ENCODE data around the gene ILF2.

ILF2 gene

DNA sequence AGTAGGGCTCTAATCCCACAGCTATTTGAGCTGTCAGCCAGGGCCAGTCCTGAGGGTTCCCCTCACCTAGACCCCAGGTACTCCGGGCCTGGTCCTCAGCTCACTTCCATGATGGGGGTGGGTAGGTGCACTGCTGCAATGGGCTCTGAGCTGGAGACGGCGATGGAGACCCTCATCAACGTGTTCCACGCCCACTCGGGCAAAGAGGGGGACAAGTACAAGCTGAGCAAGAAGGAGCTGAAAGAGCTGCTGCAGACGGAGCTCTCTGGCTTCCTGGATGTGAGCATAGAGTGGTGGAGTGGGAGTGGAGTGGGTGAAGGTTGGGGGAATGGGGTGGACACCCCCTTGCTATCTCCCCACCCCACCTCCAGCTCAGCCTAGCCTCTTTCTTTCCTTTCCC lies 40.4 kb downstream of the ILF2 start:
- peaks cover 9% of the 10 kb centered on the region for H3K4me1 ChIP-seq (ENCODE audit: control insufficient read depth, insufficient read depth, low read length)
- H3K9me3 ChIP-seq (ENCODE audit: control insufficient read depth, insufficient read depth, low read length), result no peaks in the 10 kb centered on the region
- no peaks in the 10 kb centered on the region for H3K27me3 ChIP-seq (ENCODE audit: control insufficient read depth, insufficient read depth, low read length)
- H3K36me3 ChIP-seq (ENCODE audit: control insufficient read depth, insufficient read depth, low read length), result no peaks in the 10 kb centered on the region
- no peak overlapping the region for H3K4me3 ChIP-seq (ENCODE audit: low read depth, low read length)
- no peak overlapping the region for H3K9ac ChIP-seq (ENCODE audit: low read depth, low read length)

- H3K9me3 ChIP-seq (ENCODE audit: control insufficient read depth, insufficient read depth, low read length), result no peaks in the 10 kb centered on the region
- H3K36me3 ChIP-seq (ENCODE audit: control insufficient read depth, insufficient read depth, low read length), result no peaks in the 10 kb centered on the region
- no peaks in the 10 kb centered on the region for H3K27me3 ChIP-seq (ENCODE audit: control insufficient read depth, insufficient read depth, low read length)
- H3K9ac ChIP-seq (ENCODE audit: low read depth, low read length), result no peak overlapping the region
- H3K4me1 ChIP-seq (ENCODE audit: control insufficient read depth, insufficient read depth, low read length), result peaks cover 9% of the 10 kb centered on the region
- no peak overlapping the region for H3K4me3 ChIP-seq (ENCODE audit: low read depth, low read length)
Measured at GRCh38 chr1:153629971-153630370, 40.8 kb downstream of the ILF2 start.

DNA sequence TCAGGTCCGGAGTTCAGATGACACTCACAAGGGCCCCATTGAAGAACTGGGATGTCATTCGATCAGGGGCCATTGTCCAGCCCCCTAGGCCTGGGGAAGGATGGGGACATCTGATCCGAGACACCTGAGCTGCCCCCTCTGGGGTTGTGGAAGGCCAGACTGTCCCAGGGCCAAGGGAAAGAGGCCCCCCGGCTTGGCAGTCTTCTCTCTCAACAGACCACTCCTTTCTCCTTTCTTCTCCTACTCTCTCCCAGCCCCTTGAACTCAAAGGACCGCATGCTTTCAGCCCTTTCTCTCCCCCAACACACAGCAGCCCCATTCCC lies 41.5 kb downstream of the ILF2 start:
- Histone ChIP-seq H3K4me3 (ENCODE audit: low read depth, low read length) (no peak overlapping the region), H3K36me3 (ENCODE audit: control insufficient read depth, insufficient read depth, low read length) (no peaks in the 10 kb centered on the region), H3K27me3 (ENCODE audit: control insufficient read depth, insufficient read depth, low read length) (no peaks in the 10 kb centered on the region), H3K4me1 (ENCODE audit: control insufficient read depth, insufficient read depth, low read length) (peaks cover 9% of the 10 kb centered on the region), H3K9ac (ENCODE audit: low read depth, low read length) (no peak overlapping the region), H3K9me3 (ENCODE audit: control insufficient read depth, insufficient read depth, low read length) (no peaks in the 10 kb centered on the region)

DNA sequence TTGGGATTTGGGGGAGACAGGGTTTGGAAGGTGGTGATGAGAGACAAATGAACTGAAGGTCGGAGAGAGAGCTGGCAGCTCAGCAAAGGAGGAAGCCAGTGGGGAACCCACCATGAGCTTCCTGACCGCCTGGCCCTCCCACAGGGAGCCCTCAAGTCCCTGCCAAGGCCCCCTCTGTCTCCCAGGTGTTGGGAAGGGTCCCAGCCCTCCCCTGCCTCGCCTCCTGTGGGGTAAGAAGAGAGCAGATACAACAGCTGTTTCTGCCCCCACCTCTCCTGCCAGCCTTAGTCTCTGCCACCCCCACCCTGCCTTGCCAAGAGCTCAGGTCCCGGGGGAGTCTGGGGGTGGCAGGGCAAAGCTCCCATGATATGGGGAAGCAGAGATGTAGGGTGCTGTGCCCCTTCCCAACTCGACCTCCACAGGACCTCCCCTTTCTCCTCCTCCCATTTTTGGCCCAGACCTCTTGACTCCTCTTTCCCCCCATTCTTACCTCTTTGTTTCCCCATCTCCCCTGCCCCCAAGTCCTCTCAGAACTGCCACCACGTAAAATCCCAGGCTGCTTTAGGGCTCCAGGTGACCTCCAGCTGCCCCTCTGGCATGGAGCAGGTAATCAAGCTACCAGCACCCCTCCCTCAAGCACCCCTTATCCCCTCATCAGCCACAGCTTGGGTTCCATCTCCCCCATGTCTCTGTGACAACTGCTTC lies 42.0 kb downstream of the ILF2 start:
- peaks cover 9% of the 10 kb centered on the region for H3K4me1 ChIP-seq (ENCODE audit: control insufficient read depth, insufficient read depth, low read length)
- no peak overlapping the region for H3K4me3 ChIP-seq (ENCODE audit: low read depth, low read length)
- peak overlapping the region; percentile 24 for H3K9ac ChIP-seq (ENCODE audit: low read depth, low read length)
- H3K36me3 ChIP-seq (ENCODE audit: control insufficient read depth, insufficient read depth, low read length), result no peaks in the 10 kb centered on the region
- no peaks in the 10 kb centered on the region for H3K9me3 ChIP-seq (ENCODE audit: control insufficient read depth, insufficient read depth, low read length)
- H3K27me3 ChIP-seq (ENCODE audit: control insufficient read depth, insufficient read depth, low read length), result no peaks in the 10 kb centered on the region

GRCh38 chr1:153627715-153628626 lies 42.8 kb downstream of the ILF2 start, which contains the start of gene S100A1:
Gene S100A1 (plus strand): TSS chr1:153628434. CDS start chr1:153630522, 2,088 bp downstream.
- Histone ChIP-seq H3K4me3 (ENCODE audit: low read depth, low read length) (peak within 1 kb of the TSS; percentile 82), H3K9ac (ENCODE audit: low read depth, low read length) (peak within 1 kb of the TSS; percentile 85)

GRCh38 chr1:153626904-153627714 lies 43.7 kb downstream of the ILF2 start, which contains the start of gene S100A13:
Gene S100A13 (minus strand): TSS chr1:153627505. CDS start chr1:153626472, 1,033 bp downstream.
- Histone ChIP-seq H3K9ac (ENCODE audit: low read depth, low read length) (peak within 1 kb of the TSS; percentile 85), H3K36me3 (ENCODE audit: control insufficient read depth, insufficient read depth, low read length) (no peaks in the 10 kb centered on the region), H3K4me3 (ENCODE audit: low read depth, low read length) (peak within 1 kb of the TSS; percentile 82), H3K4me1 (ENCODE audit: control insufficient read depth, insufficient read depth, low read length) (peaks cover 11% of the 10 kb centered on the region), H3K27me3 (ENCODE audit: control insufficient read depth, insufficient read depth, low read length) (no peaks in the 10 kb centered on the region), H3K9me3 (ENCODE audit: control insufficient read depth, insufficient read depth, low read length) (no peaks in the 10 kb centered on the region)

More at GRCh38 chr1:153627715-153628626, 42.8 kb downstream of the ILF2 start, which contains the start of gene S100A1:
- no peaks in the 10 kb centered on the region for H3K27me3 ChIP-seq (ENCODE audit: control insufficient read depth, insufficient read depth, low read length)
- H3K4me1 ChIP-seq (ENCODE audit: control insufficient read depth, insufficient read depth, low read length), result peaks cover 11% of the 10 kb centered on the region
- no peaks in the 10 kb centered on the region for H3K36me3 ChIP-seq (ENCODE audit: control insufficient read depth, insufficient read depth, low read length)
- H3K9me3 ChIP-seq (ENCODE audit: control insufficient read depth, insufficient read depth, low read length), result no peaks in the 10 kb centered on the region

GRCh38 chr1:153626477-153626903 lies 44.3 kb downstream of the ILF2 start:
- Histone ChIP-seq H3K9me3 (ENCODE audit: control insufficient read depth, insufficient read depth, low read length) (no peaks in the 10 kb centered on the region), H3K9ac (ENCODE audit: low read depth, low read length) (peak overlapping the region; percentile 85), H3K36me3 (ENCODE audit: control insufficient read depth, insufficient read depth, low read length) (no peaks in the 10 kb centered on the region), H3K4me1 (ENCODE audit: control insufficient read depth, insufficient read depth, low read length) (peaks cover 11% of the 10 kb centered on the region), H3K4me3 (ENCODE audit: low read depth, low read length) (peak overlapping the region; percentile 82), H3K27me3 (ENCODE audit: control insufficient read depth, insufficient read depth, low read length) (no peaks in the 10 kb centered on the region)

- no peaks in the 10 kb centered on the region for H3K9me3 ChIP-seq (ENCODE audit: control insufficient read depth, insufficient read depth, low read length)
- no peak overlapping the region for H3K4me3 ChIP-seq (ENCODE audit: low read depth, low read length)
- no peaks in the 10 kb centered on the region for H3K27me3 ChIP-seq (ENCODE audit: control insufficient read depth, insufficient read depth, low read length)
Measured at GRCh38 chr1:153624965-153625611, 45.7 kb downstream of the ILF2 start.

GRCh38 chr1:153623101-153623500 lies 47.7 kb downstream of the ILF2 start:
- Histone ChIP-seq H3K4me3 (ENCODE audit: low read depth, low read length) (no peak overlapping the region), H3K36me3 (ENCODE audit: control insufficient read depth, insufficient read depth, low read length) (no peaks in the 10 kb centered on the region), H3K9me3 (ENCODE audit: control insufficient read depth, insufficient read depth, low read length) (no peaks in the 10 kb centered on the region), H3K27me3 (ENCODE audit: control insufficient read depth, insufficient read depth, low read length) (no peaks in the 10 kb centered on the region), H3K9ac (ENCODE audit: low read depth, low read length) (no peak overlapping the region), H3K4me1 (ENCODE audit: control insufficient read depth, insufficient read depth, low read length) (peaks cover 11% of the 10 kb centered on the region)

More at GRCh38 chr1:153624965-153625611, 45.7 kb downstream of the ILF2 start:
- H3K9ac ChIP-seq (ENCODE audit: low read depth, low read length), result no peak overlapping the region
- H3K36me3 ChIP-seq (ENCODE audit: control insufficient read depth, insufficient read depth, low read length), result no peaks in the 10 kb centered on the region
- peaks cover 11% of the 10 kb centered on the region for H3K4me1 ChIP-seq (ENCODE audit: control insufficient read depth, insufficient read depth, low read length)

GRCh38 chr1:153619171-153619570 lies 51.6 kb downstream of the ILF2 start:
- Histone ChIP-seq H3K9ac (ENCODE audit: low read depth, low read length) (no peak overlapping the region), H3K9me3 (ENCODE audit: control insufficient read depth, insufficient read depth, low read length) (no peaks in the 10 kb centered on the region), H3K36me3 (ENCODE audit: control insufficient read depth, insufficient read depth, low read length) (no peaks in the 10 kb centered on the region), H3K4me3 (ENCODE audit: low read depth, low read length) (no peak overlapping the region), H3K4me1 (ENCODE audit: control insufficient read depth, insufficient read depth, low read length) (peaks cover 2% of the 10 kb centered on the region), H3K27me3 (ENCODE audit: control insufficient read depth, insufficient read depth, low read length) (no peaks in the 10 kb centered on the region)

GRCh38 chr1:153617663-153618062 lies 53.1 kb downstream of the ILF2 start:
- H3K27me3 ChIP-seq (ENCODE audit: control insufficient read depth, insufficient read depth, low read length), result no peaks in the 10 kb centered on the region
- H3K4me3 ChIP-seq (ENCODE audit: low read depth, low read length), result no peak overlapping the region
- no peak overlapping the region for H3K9ac ChIP-seq (ENCODE audit: low read depth, low read length)
- H3K36me3 ChIP-seq (ENCODE audit: control insufficient read depth, insufficient read depth, low read length), result no peaks in the 10 kb centered on the region
- H3K9me3 ChIP-seq (ENCODE audit: control insufficient read depth, insufficient read depth, low read length), result no peaks in the 10 kb centered on the region
- H3K4me1 ChIP-seq (ENCODE audit: control insufficient read depth, insufficient read depth, low read length), result no peaks in the 10 kb centered on the region

Measured in iPS-15b (cell line).